Coronary artery (tissue), 2 donors: ENCODE data around the gene PARK7.
A peak's percentile ranks its signal among the peaks of the same experiment; 100 is the strongest.
"Not testable (repeated sequence)": the region's sequence is repeated elsewhere in the genome, so short reads cannot be mapped to it uniquely, and the experiment has no call there.

Experiments
- DNase-seq: peaks from one replicate; pipeline ENCODE4 v3.0.0-alpha.2; 2017; ENCODE audit warnings: low spot score
- H3K27ac ChIP-seq, 2 donors: fragments of 200-600 bp; sonication (generic); one replicate each; pipeline ENCODE4 v1.5.1; 2016 to 2019
- H3K4me3 ChIP-seq: fragments of 200-600 bp; sonication (generic); 2 replicates; pipeline ENCODE4 v1.5.1; 2016; ENCODE audit warnings: mild to moderate bottlenecking, moderate library complexity
- CTCF ChIP-seq: fragments of 200-600 bp; sonication (generic); IDR thresholded peaks from one replicate; pipeline ENCODE4 v1.5.1; 2019; ENCODE audit warnings: antibody characterized with exemption

The PARK7 gene

DNA sequence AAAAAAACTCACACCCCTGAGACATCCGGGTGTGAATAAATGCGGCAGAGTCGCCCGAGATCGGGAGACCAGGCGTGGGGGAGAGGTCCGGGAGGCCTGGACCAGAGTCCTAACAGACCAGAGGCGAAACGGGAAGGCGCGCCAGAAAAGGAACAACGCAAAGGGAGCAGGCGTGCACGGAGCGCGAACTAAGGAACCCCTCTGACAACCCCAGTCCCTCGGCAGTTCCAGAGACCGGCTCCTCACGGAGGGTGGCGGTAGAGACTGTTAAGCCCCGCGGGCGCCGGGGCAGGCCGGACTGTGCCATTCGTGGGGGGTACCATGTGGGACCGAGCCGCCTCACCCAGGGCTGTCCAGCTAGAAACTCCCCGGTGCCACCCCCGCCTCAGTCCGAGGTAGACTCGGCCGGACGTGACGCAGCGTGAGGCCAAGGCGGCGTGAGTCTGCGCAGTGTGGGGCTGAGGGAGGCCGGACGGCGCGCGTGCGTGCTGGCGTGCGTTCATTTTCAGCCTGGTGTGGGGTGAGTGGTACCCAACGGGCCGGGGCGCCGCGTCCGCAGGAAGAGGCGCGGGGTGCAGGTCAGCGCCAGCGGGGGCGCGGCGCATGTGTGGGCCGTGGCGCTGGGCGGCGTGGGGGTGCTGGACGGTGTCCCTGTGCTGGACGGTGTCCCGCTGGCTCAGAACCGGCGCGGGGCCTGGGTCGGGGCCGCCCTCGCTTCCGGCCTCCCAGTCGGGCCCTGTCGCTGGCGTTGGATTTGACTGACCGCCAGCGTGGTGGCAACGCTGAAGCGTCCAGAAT is at the start of gene PARK7:
Gene PARK7, plus strand, starts transcription at position 496 of the 798 bp plus-strand sequence. CDS start 1,075 bp downstream, outside the sequence.
- Histone ChIP-seq H3K4me3 (peak within 1 kb of the TSS; percentile 88), H3K27ac (peak within 1 kb of the TSS; percentile 91 to 98)
- peak; percentile 13 for TF ChIP-seq CTCF
- DNase-seq, result peak; percentile 99

GRCh38 chr1:7912145-7912544 is 49.4 kb upstream of the PARK7 start:
- DNase-seq, result no peak
- no peak overlapping the region for H3K27ac ChIP-seq
- no peak overlapping the region for H3K4me3 ChIP-seq
- no peak for TF ChIP-seq CTCF

GRCh38 chr1:7912743-7913557 is 48.6 kb upstream of the PARK7 start:
- H3K4me3 ChIP-seq, result no peak overlapping the region
- TF ChIP-seq CTCF, result no peak
- no peak overlapping the region for H3K27ac ChIP-seq
- no peak for DNase-seq

DNA sequence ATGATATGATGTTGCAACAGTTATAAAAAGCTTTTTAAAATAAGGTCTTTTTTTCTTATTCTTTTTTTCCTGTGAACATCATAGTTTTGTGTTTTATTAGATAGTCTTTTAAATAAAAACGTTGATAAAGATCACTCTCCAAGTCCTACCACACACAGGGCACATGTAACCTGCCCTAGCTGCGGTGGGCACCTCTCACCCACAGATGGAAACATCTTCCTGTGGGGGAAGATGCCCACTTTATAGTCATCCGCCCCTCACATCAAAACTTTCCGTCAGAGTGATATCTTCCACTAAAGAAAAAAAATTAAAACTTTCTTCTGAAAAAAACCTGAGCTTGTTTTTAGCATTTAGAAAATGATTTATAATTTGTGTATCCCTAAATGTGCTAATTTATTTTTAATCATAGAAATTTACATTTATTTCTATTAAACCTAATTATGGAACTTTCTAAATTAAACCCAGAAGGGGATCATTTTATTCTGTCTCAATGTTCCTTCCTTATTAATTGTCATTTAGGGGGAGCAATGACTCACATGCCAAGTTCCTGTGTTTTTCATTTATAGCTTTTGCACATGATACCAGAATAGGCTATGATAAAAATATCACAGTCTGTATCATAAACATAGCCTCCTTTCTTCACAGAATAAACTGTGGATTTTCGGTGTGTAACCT is 45.5 kb upstream of the PARK7 start:
- Histone ChIP-seq H3K27ac (no peak overlapping the region), H3K4me3 (no peak overlapping the region)
- DNase-seq, result no peak
- TF ChIP-seq CTCF, result no peak

GRCh38 chr1:7916501-7916830 is 45.0 kb upstream of the PARK7 start:
- DNase-seq, result no peak
- Histone ChIP-seq H3K4me3 (no peak overlapping the region), H3K27ac (no peak overlapping the region)
- TF ChIP-seq CTCF, result no peak

DNA sequence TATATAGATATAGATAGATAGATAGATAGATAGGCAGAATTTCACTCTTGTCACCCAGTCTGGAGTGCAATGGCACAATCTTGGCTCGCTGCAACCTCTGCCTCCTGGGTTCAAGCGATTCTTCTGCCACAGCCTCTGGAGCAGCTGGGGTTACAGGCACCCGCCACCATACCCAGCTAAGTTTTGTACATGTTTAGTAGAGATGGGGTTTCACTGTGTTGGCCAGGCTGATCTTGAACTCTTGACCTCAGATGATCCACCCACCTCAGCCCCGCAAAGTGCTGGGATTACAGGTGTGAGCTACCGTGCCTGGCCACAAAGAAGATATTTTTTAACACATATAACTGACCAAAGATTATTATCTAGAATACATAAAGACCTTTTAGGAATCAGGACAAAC is 43.5 kb upstream of the PARK7 start:
- not testable (repeated sequence) for DNase-seq, H3K27ac ChIP-seq, H3K4me3 ChIP-seq

DNA sequence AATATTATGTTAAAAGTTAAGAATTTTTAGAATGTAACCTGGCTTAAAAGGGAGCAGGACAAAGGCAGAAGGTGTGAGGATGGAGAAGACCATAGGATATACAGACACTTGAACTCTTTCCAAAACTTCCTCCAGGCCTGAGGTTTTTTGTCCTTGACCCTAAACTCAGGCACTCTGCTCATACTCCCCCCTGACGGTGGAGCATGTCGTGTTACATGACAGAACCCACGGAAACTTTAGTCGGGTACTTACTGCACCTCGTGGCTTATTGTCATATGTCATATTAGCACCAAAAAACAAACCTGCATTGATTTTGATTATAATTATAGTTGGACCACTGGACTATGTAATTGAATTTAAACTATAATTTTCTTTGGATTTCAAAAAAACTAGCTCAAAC is 41.6 kb upstream of the PARK7 start:
- DNase-seq, result no peak
- Histone ChIP-seq H3K4me3 (no peak overlapping the region), H3K27ac (no peak overlapping the region)
- TF ChIP-seq CTCF, result no peak
